Gastroesophageal sphincter (tissue), 3 donors: ENCODE results near the gene FMN2.

Experiments
- EP300 ChIP-seq: sonication (generic); formaldehyde crosslinking; IDR thresholded peaks from one replicate; pipeline ENCODE4 v1.6.1; 2017; ENCODE audit warnings: antibody characterized with exemption, mild to moderate bottlenecking
- TF ChIP-seq, protein P1 (sequence below), 4 experiments: fragments of 200-600 bp in 2 of 4; fragments of 450-650 bp in 2 of 4; sonication (generic) in 1 of 4; IDR thresholded peaks; one replicate each; pipeline ENCODE4 v1.5.1; 2017 to 2019; ENCODE audit warnings: antibody characterized with exemption in 4 of 4, mild to moderate bottlenecking in 2 of 4, moderate library complexity in 2 of 4

DNA sequence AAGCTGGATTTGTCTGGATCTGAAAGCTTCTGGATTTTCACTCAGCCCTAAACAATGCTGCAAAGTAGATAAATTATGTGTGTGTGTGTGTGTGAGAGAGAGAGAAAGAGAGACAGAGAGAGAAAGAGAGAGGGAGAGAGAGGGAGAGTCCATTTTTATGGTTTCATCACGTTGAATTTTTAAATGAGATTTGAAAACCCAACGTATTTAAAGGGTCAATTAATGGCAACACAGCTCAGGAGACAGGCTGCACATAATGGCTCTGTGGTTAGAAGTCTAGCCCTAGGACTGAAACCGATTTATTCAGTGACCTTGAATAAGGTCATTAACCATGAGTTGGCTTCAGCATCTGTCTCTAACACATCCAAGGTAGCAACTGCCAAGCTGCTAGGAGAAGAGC, 35.3 kb upstream of the FMN2 start:
- TF ChIP-seq, protein P1, sequence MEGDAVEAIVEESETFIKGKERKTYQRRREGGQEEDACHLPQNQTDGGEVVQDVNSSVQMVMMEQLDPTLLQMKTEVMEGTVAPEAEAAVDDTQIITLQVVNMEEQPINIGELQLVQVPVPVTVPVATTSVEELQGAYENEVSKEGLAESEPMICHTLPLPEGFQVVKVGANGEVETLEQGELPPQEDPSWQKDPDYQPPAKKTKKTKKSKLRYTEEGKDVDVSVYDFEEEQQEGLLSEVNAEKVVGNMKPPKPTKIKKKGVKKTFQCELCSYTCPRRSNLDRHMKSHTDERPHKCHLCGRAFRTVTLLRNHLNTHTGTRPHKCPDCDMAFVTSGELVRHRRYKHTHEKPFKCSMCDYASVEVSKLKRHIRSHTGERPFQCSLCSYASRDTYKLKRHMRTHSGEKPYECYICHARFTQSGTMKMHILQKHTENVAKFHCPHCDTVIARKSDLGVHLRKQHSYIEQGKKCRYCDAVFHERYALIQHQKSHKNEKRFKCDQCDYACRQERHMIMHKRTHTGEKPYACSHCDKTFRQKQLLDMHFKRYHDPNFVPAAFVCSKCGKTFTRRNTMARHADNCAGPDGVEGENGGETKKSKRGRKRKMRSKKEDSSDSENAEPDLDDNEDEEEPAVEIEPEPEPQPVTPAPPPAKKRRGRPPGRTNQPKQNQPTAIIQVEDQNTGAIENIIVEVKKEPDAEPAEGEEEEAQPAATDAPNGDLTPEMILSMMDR (IDR thresholded peaks at IDR 0.05), result no peak
- TF ChIP-seq EP300, result no peak
